GM12873 (cell line): ENCODE data around the gene ARHGEF16.

ENCODE experiments used
- CTCF ChIP-seq: IDR thresholded peaks from 2 replicates; pipeline ENCODE4 v1.5.1; 2012; ENCODE audit warnings: low read depth, mild to moderate bottlenecking, moderate library complexity, low read length, control low read depth; ENCODE audit not compliant: insufficient read depth; ENCODE audit errors: missing control alignments

The ARHGEF16 gene

DNA sequence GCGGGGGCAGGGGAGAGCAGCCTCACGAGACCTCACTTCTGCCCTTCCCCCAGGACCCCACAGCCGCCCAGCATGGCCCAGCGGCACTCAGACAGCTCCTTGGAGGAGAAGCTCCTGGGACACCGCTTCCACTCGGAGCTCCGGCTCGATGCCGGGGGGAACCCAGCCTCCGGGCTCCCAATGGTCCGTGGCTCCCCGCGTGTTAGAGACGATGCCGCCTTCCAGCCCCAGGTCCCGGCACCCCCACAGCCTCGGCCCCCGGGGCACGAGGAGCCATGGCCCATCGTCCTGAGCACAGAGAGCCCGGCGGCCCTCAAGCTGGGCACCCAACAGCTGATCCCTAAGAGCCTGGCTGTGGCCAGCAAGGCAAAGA lies 8.5 kb downstream of the ARHGEF16 start:
- TF ChIP-seq CTCF = no peak

DNA sequence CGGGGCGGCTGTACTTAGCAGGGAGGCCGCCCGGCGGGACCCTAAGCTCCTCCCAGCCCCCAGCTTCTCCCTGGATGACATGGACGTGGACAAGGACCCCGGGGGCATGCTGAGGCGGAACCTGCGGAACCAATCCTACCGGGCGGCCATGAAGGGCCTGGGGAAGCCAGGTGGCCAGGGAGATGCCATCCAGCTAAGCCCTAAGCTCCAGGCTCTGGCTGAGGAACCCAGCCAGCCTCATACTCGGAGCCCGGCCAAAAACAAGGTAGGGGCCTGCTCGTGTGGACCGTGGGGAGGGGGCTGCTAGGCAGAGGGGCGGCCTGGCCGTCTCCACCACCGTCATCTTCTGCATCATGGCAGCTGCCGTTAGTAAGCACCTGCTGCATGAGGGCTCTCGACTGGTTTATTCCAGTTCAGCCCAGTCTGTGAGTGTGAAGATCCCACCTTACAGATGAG lies 9.0 kb downstream of the ARHGEF16 start:
- TF ChIP-seq CTCF = no peak

GRCh38 chr1:3463891-3464648 lies 9.6 kb downstream of the ARHGEF16 start:
- no peak for TF ChIP-seq CTCF

- TF ChIP-seq CTCF = no peak
These were observed 10.2 kb downstream of the ARHGEF16 start for GRCh38 chr1:3464649-3465025.

DNA sequence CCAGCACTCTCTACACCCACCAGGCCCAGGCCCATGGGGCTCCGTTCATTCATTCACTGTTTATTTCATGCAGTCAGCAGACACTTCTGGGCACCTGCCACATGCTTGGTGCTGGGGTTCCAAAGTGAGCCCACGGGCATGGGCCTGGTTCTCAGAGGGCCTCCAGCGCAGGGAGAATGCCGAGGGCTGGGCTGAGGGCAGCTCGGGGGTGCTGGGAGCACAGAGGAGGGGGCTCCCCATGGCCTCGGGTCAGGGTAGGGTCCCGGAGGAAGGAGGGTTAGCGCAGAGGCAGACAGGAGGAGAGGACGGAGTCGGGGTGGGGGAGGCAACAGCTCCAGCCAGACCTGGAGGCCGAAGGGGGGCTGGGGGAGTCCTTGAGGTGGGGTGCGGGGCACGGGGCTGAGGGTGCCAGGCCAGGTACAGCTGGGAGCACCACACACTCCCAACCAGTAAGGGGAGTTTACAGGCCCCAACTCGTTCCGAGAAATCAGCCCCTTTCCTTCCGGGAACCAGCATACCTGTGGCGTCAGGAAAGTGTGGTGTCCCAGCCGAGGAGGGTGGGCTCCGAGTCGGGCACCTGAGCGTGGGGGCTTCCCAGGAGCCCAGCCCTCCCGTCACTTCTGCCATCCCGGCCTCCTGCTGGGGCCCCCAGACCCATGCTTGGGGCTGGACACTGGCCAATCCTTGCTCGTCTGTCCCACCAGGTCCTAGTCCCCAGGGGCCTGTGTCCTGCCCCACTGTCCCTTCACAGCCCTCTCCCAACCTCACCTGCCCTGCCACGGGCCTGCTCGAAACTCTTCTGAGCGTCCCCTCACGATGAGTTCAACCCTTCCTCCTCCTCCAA lies 10.8 kb downstream of the ARHGEF16 start:
- TF ChIP-seq CTCF = no peak

GRCh38 chr1:3465935-3466321 lies 11.5 kb downstream of the ARHGEF16 start:
- no peak for TF ChIP-seq CTCF

- TF ChIP-seq CTCF = no peak
These were observed 12.1 kb downstream of the ARHGEF16 start for GRCh38 chr1:3466366-3467075.
